Cardiac muscle cell (in vitro differentiated cells and primary cell): Measurements from ENCODE around the gene GRB10. TPM values are rescaled to one million over a fixed set of nuclear protein-coding genes. Genes with fewer than 3 reads are reported as not detected.
"Not testable (repeated sequence)": the region's sequence is repeated elsewhere in the genome, so short reads cannot be mapped to it uniquely, and the experiment has no call there.

Source experiments
- DNase-seq, 2 donors: peaks; one replicate each; pipeline versions ENCODE4 v3.0.0 to v3.0.0-alpha.2; 2010 to 2017; ENCODE audit warnings: low read depth in 1 of 2, low spot score in 1 of 2
- H3K27ac ChIP-seq: fragments of 200-600 bp; sonication (generic); 2 replicates; pipeline ENCODE4 v1.5.1; 2016
- H3K27me3 ChIP-seq: fragments of 200-600 bp; sonication (generic); 2 replicates; pipeline ENCODE4 v1.6.0; 2016; ENCODE audit warnings: control low read depth
- H3K36me3 ChIP-seq: fragments of 200-600 bp; sonication (generic); 2 replicates; pipeline ENCODE4 v1.5.1; 2016; ENCODE audit warnings: control low read depth
- H3K4me1 ChIP-seq: fragments of 200-600 bp; sonication (generic); 2 replicates; pipeline ENCODE4 v1.8.1; 2017; ENCODE audit warnings: low read depth, mild to moderate bottlenecking, mixed run types
- H3K4me3 ChIP-seq: fragments of 200-600 bp; sonication (generic); 2 replicates; pipeline ENCODE4 v1.5.1; 2016; ENCODE audit warnings: mild to moderate bottlenecking
- H3K9me3 ChIP-seq: fragments of 200-600 bp; sonication (generic); 2 replicates; pipeline ENCODE4 v1.5.1; 2017; ENCODE audit warnings: low read depth, mild to moderate bottlenecking, control low read depth
- CTCF ChIP-seq: IDR thresholded peaks from 2 replicates; pipeline ENCODE4 v1.5.1; 2012; ENCODE audit warnings: low read depth, mild to moderate bottlenecking, low read length
- polyA plus RNA-seq: library from polyadenylated mRNA; unstranded; fragments of >200 nt; fragmentation: Nextera tagmentation; extraction: Ambion mirVana; gene quantifications from 2 replicates; pipeline ENCODE4 v1.2.1, GENCODE V29; 2016
- total RNA-seq: library from RNA; depleted of rRNA; stranded (reverse); fragments of >200 nt; gene quantifications from 2 replicates; pipeline ENCODE4 v1.2.3, GENCODE V29; 2016

The GRB10 gene
- total and polyA plus RNA-seq, 2 experiments from 2014 or later, result 9.9 to 25.3 TPM

GRCh38 chr7:50743016-50743415 is 39.7 kb downstream of the GRB10 start:
- Histone ChIP-seq H3K9me3 (no peaks in the 10 kb centered on the region), H3K4me3 (no peak overlapping the region), H3K27ac (no peak overlapping the region), H3K4me1 (no peaks in the 10 kb centered on the region), H3K36me3 (no peaks in the 10 kb centered on the region), H3K27me3 (no peaks in the 10 kb centered on the region)
- no peak for DNase-seq
- TF ChIP-seq CTCF, result no peak

GRCh38 chr7:50742401-50742800 is 40.3 kb downstream of the GRB10 start:
- no peak for TF ChIP-seq CTCF
- H3K36me3 ChIP-seq, result no peaks in the 10 kb centered on the region
- H3K27me3 ChIP-seq, result no peaks in the 10 kb centered on the region
- no peak for DNase-seq
- no peaks in the 10 kb centered on the region for H3K9me3 ChIP-seq
- H3K27ac ChIP-seq, result no peak overlapping the region
- no peak overlapping the region for H3K4me3 ChIP-seq
- H3K4me1 ChIP-seq, result no peaks in the 10 kb centered on the region

- Histone ChIP-seq H3K27ac (no peak overlapping the region), H3K4me1 (no peaks in the 10 kb centered on the region), H3K27me3 (no peaks in the 10 kb centered on the region), H3K4me3 (no peak overlapping the region), H3K9me3 (no peaks in the 10 kb centered on the region), H3K36me3 (no peaks in the 10 kb centered on the region)
- no peak for TF ChIP-seq CTCF
- peak in 1 of 2 donors; percentile 25 for DNase-seq
Observed at GRCh38 chr7:50739744-50740435, 42.8 kb downstream of the GRB10 start.

GRCh38 chr7:50738932-50739331 is 43.8 kb downstream of the GRB10 start:
- no peak for TF ChIP-seq CTCF
- DNase-seq, result no peak
- Histone ChIP-seq H3K36me3 (no peaks in the 10 kb centered on the region), H3K4me1 (no peaks in the 10 kb centered on the region), H3K27me3 (no peaks in the 10 kb centered on the region), H3K4me3 (no peak overlapping the region), H3K27ac (no peak overlapping the region), H3K9me3 (no peaks in the 10 kb centered on the region)

GRCh38 chr7:50735836-50736235 is 46.9 kb downstream of the GRB10 start:
- not testable (repeated sequence) for H3K36me3 ChIP-seq, H3K4me1 ChIP-seq, DNase-seq

GRCh38 chr7:50735333-50735732 is 47.4 kb downstream of the GRB10 start:
- no peak for TF ChIP-seq CTCF
- no peaks in the 10 kb centered on the region for H3K4me1 ChIP-seq
- H3K36me3 ChIP-seq, result no peaks in the 10 kb centered on the region
- no peaks in the 10 kb centered on the region for H3K9me3 ChIP-seq
- H3K27me3 ChIP-seq, result no peaks in the 10 kb centered on the region
- H3K4me3 ChIP-seq, result no peak overlapping the region
- H3K27ac ChIP-seq, result no peak overlapping the region
- DNase-seq, result no peak

More at GRCh38 chr7:50735836-50736235, 46.9 kb downstream of the GRB10 start:
- H3K9me3 ChIP-seq, H3K27ac ChIP-seq, H3K27me3 ChIP-seq, H3K4me3 ChIP-seq: not testable (repeated sequence)
